GM13976 (cell line): Measurements from ENCODE around the gene SKAP1.
"Not testable (repeated sequence)": the region's sequence is repeated elsewhere in the genome, so short reads cannot be mapped to it uniquely, and the experiment has no call there.

Experiments
- DNase-seq: peaks from one replicate; pipeline ENCODE4 v3.0.0; 2012; ENCODE audit warnings: low spot score
- in situ Hi-C: fragments of 300-500 bp; cut with MboI; formaldehyde crosslinking; loops from one replicate; pipeline ENCODE4 v1.12.0; 2022; ENCODE audit warnings: low sequenced_read_pairs, mixed read lengths, inconsistent platforms; ENCODE audit not compliant: unreplicated experiment
- TF ChIP-seq, protein P1 (sequence below): IDR thresholded peaks from 2 replicates; pipeline ENCODE4 v1.5.1; 2012; ENCODE audit warnings: borderline replicate concordance, mild to moderate bottlenecking; ENCODE audit not compliant: insufficient read depth; ENCODE audit errors: extremely low read depth, missing control alignments, control extremely low read depth

SKAP1 gene

DNA sequence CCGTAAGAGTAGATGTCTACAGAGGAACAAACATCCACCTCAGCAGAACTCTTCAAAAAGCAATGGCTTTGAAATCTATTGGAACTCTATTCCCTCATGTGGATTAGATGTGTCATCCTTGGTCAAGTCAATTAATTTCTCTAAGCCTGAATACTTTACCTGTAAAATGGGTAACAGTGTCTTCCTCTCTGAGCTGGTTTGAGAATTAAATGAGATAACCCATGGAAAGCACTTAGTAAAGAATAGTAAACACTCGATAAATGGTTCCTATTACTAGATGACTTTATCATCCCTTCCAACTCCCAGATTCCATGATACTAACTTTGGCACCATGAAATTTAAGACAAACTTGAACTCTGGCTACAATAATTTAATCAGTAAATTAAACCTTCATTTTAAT, 89.1 kb downstream of the SKAP1 start:
- in situ Hi-C loops: no loop called here
- TF ChIP-seq, protein P1, sequence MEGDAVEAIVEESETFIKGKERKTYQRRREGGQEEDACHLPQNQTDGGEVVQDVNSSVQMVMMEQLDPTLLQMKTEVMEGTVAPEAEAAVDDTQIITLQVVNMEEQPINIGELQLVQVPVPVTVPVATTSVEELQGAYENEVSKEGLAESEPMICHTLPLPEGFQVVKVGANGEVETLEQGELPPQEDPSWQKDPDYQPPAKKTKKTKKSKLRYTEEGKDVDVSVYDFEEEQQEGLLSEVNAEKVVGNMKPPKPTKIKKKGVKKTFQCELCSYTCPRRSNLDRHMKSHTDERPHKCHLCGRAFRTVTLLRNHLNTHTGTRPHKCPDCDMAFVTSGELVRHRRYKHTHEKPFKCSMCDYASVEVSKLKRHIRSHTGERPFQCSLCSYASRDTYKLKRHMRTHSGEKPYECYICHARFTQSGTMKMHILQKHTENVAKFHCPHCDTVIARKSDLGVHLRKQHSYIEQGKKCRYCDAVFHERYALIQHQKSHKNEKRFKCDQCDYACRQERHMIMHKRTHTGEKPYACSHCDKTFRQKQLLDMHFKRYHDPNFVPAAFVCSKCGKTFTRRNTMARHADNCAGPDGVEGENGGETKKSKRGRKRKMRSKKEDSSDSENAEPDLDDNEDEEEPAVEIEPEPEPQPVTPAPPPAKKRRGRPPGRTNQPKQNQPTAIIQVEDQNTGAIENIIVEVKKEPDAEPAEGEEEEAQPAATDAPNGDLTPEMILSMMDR: no peak
- DNase-seq: no peak

DNA sequence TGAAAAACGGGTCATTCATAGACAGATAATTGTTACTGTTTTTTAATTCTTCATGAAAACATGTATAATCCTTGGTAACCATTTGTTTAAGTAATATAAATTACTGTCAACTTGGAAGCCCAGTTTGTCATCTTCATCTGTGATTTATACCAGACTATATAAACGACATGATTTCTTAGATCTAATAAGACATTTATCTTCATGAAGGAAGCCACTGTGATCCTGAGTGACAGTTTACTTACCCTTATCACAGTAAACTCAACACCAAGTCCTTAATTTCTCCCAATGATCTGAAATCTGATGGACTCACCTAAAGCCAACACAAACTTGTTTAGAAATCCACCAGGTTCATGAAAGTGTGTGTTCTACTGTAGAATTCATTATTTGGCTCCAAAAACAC, 91.3 kb downstream of the SKAP1 start:
- TF ChIP-seq, protein P1: no peak
- no peak for DNase-seq
- in situ Hi-C loops: no loop called here

DNA sequence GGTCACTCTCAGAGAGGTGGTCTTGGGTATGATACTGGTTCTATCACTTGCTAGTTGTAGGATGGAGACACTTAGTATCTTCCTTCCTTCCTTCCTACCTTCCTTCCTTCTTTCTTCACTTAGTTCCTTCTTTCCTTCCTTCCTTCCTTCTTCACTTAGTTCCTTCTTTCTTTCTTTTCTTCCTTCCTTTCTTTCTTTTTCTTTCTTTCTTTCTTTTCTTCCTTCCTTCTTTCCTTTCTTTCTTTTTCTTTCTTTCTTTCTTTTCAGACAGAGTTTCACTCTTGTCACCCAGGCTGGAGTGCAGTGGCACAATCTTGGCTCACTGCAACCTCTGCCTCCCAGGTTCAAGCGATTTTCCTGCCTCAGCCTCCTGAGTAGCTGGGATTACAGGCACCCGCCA, 92.1 kb downstream of the SKAP1 start:
- DNase-seq, in situ Hi-C loops: not testable (repeated sequence)

DNA sequence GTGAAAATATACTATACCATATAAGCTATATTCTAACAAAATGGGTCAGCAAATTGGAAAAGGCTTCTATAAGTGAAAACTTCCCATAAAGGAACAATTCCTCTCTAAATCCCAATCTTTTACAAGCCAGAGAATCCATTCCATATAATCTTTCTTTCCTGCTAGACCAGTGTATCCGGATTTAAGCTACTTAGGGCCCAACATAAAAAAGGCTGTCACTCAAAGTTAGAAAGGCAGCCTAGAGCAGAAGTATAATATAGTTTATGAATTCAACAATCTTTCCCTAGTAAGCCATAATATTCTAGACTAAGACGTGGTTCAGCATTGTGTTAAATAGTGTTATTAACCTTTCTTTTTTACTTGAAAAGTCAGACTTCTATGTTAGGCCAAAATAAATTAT, 93.0 kb downstream of the SKAP1 start:
- no peak for DNase-seq
- TF ChIP-seq, protein P1: no peak
- in situ Hi-C loops: no loop called here

DNA sequence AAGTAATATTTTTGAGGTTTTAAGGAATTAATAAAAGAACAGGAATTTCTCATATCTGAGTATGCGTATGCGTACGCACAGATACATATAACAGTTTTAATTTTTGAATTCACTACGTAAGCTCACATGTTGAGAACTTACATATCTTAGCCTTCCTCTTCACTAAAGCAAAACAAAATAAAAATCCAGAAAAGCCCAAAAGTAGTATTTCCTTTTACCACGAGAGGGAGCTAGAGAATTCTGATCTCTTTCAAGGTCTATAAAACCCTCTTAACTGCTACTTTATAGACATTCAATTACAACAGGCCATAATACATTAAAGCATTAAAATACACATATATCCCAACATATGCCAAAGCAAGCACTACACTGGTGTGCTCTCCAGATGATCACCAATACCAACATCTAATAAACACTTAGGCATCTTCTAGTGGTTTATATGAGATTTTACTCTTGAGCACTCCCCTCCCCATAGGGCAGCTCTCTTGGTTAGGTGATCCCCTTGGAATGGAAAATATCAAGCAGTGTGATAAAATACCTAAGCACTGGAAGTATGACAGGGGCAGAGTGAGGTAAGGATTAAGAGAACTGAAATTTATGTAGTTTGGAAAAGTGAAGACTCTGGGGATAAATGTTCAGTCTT, 94.0 kb downstream of the SKAP1 start:
- peak; percentile 46 for DNase-seq
- in situ Hi-C loops: no loop called here
- TF ChIP-seq, protein P1: peak; percentile 52

DNA sequence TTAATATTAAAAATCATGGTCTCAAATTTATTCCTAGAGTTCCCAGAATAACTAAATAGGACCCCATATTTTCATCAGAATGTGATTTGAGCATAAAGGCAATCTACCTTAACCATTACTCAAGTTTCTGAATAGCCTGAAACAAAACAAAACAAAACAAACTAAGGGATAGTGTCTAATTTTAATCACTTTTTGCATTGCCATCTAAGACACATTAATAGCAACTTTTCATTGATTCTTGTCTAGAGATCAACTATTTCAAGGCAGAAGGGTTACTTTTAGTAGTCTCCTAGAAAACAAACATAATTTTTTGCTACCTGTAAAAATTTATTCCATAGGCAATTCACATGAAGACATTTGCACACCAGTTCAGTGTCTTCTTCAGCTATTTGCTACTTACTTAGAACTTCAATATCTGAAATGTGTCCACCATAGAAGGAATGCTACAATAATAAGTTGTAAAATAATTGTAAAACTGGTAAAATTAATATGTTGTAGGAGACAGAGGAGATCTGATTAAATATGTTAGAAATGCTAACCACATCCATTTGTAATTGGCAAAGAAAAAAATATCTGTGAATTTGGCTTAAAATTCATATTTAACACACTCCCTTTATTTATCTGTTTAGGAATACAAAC, 94.7 kb downstream of the SKAP1 start:
- in situ Hi-C loops: no loop called here
- TF ChIP-seq, protein P1: no peak
- no peak for DNase-seq

DNA sequence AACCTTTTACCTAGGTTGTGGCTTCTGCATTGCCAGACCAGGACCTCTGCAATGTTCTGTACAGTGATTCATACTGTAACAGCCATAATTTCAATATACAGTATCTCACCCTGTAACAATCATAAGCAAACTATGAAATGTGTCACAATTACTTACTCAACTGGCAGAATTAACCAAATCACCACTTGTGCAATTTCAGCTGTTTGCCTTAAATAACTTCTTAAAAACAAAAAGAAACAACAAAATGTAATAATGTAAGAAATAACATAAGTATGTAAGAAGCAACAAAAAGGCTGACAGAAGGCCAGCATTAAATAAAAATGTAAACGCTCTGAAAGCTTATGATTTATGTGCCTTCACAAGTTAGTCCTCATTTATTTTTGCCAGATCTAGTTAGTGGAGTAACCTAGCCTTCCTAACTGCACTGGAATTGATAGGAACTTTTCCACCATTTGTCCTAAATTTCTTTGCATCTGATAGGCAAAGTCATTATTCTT, 96.9 kb downstream of the SKAP1 start:
- DNase-seq: no peak
- TF ChIP-seq, protein P1: no peak
- in situ Hi-C loops: no loop called here
